ENCODE results near the gene LENG9.

LENG9 gene

GRCh38 chr19:54436031-54436523, 27.5 kb downstream of the LENG9 start:
- DNase-seq, result no peak

- no peak for DNase-seq
Measured at GRCh38 chr19:54435551-54436016, 28.0 kb downstream of the LENG9 start.

GRCh38 chr19:54434873-54435214, 28.7 kb downstream of the LENG9 start:
- DNase-seq, result no peak

GRCh38 chr19:54434112-54434872, 29.3 kb downstream of the LENG9 start:
- peak; percentile 76 for DNase-seq

- no peak for DNase-seq
Measured at GRCh38 chr19:54433697-54434096, 29.9 kb downstream of the LENG9 start.

GRCh38 chr19:54432144-54432738, 31.3 kb downstream of the LENG9 start:
- no peak for DNase-seq

- peak; percentile 32 for DNase-seq
Measured at GRCh38 chr19:54431255-54431838, 32.2 kb downstream of the LENG9 start.

GRCh38 chr19:54430306-54431254, 33.0 kb downstream of the LENG9 start:
- DNase-seq, result peak; percentile 30

- DNase-seq, result no peak
Measured at GRCh38 chr19:54429545-54430227, 33.9 kb downstream of the LENG9 start.

- DNase-seq, result no peak
Measured at GRCh38 chr19:54429176-54429495, 34.4 kb downstream of the LENG9 start.

GRCh38 chr19:54428323-54429175, 35.0 kb downstream of the LENG9 start:
- no peak for DNase-seq

- no peak for DNase-seq
Measured at GRCh38 chr19:54427586-54427985, 36.0 kb downstream of the LENG9 start.

GRCh38 chr19:54426291-54426931, 37.2 kb downstream of the LENG9 start:
- DNase-seq, result peak; percentile 83

- no peak for DNase-seq
Measured at GRCh38 chr19:54425382-54425723, 38.2 kb downstream of the LENG9 start.

GRCh38 chr19:54424660-54425381, 38.8 kb downstream of the LENG9 start:
- DNase-seq, result no peak

GRCh38 chr19:54424201-54424600, 39.4 kb downstream of the LENG9 start:
- DNase-seq, result no peak

- no peak for DNase-seq
Measured at GRCh38 chr19:54422136-54422535, 41.4 kb downstream of the LENG9 start.

- no peak for DNase-seq
Measured at GRCh38 chr19:54421521-54421920, 42.1 kb downstream of the LENG9 start.

GRCh38 chr19:54421169-54421516, 42.4 kb downstream of the LENG9 start:
- no peak for DNase-seq

GRCh38 chr19:54420383-54421168, 43.0 kb downstream of the LENG9 start:
- no peak for DNase-seq
